Neural crest cell (in vitro differentiated cells): Measurements from ENCODE around the gene KBTBD13. TPM values are rescaled to one million over a fixed set of nuclear protein-coding genes. Genes with fewer than 3 reads are reported as not detected.

Experiments
- DNase-seq: peaks from one replicate; pipeline ENCODE4 v3.0.0; 2021; ENCODE audit warnings: low read depth, mixed read lengths, low spot score
- H3K27ac Mint-ChIP-seq: one replicate; pipeline ENCODE4 v1.8.0; 2021; ENCODE audit warnings: mild to moderate bottlenecking, mixed read lengths; ENCODE audit not compliant: unreplicated experiment
- H3K27me3 Mint-ChIP-seq: 2 replicates; pipeline ENCODE4 v1.8.0; 2021; ENCODE audit warnings: low read depth, mild to moderate bottlenecking, mixed read lengths
- H3K36me3 Mint-ChIP-seq: 2 replicates; pipeline ENCODE4 v1.8.0; 2021; ENCODE audit warnings: low read depth, mild to moderate bottlenecking, mixed read lengths
- H3K4me1 Mint-ChIP-seq: 2 replicates; pipeline ENCODE4 v1.8.0; 2021; ENCODE audit warnings: mixed read lengths
- H3K4me3 Mint-ChIP-seq: one replicate; pipeline ENCODE4 v1.8.0; 2021; ENCODE audit warnings: mild to moderate bottlenecking, mixed read lengths
- H3K9me3 Mint-ChIP-seq: 2 replicates; pipeline ENCODE4 v1.8.0; 2021; ENCODE audit warnings: mixed read lengths
- CTCF ChIP-seq: fragments of 200-600 bp; sonication (generic); conservative IDR thresholded peaks from 2 replicates; pipeline ENCODE4 v1.5.0; 2021; ENCODE audit warnings: antibody characterized with exemption, mild to moderate bottlenecking
- long read RNA-seq: library from polyadenylated mRNA; unstranded; transcript quantifications from one replicate; pipeline ENCODE4 v2.0.0, GENCODE V29; 2020
- total RNA-seq: library from RNA; stranded (reverse); gene quantifications from 2 replicates; pipeline ENCODE4 v1.2.1, GENCODE V29; 2021

The KBTBD13 gene
- not detected in 2 replicates for total RNA-seq
- long read RNA-seq: 0 reads

- no peak for DNase-seq
- no peak for TF ChIP-seq CTCF
- H3K4me3 Mint-ChIP-seq: no peak within 1 kb of the TSS
- no peaks in the 10 kb centered on the region for H3K9me3 Mint-ChIP-seq
- peaks cover 12% of the 10 kb centered on the region for H3K27me3 Mint-ChIP-seq
- H3K36me3 Mint-ChIP-seq: no peaks in the 10 kb centered on the region
- peak within 1 kb of the TSS; percentile 65 for H3K27ac Mint-ChIP-seq
- peaks cover 26% of the 10 kb centered on the region for H3K4me1 Mint-ChIP-seq
These were observed at the start of gene KBTBD13 for GRCh38 chr15:65076486-65077290. Gene KBTBD13 (plus strand): TSS chr15:65076746. CDS start chr15:65076816, 70 bp downstream.

GRCh38 chr15:65026756-65027155, 49.8 kb upstream of the KBTBD13 start:
- Mint-ChIP-seq H3K27me3 (peaks cover under 1% of the 10 kb centered on the region), H3K27ac (no peak overlapping the region), H3K36me3 (no peaks in the 10 kb centered on the region), H3K9me3 (no peaks in the 10 kb centered on the region), H3K4me1 (peaks cover 12% of the 10 kb centered on the region), H3K4me3 (peak overlapping the region; percentile 70)
- no peak for TF ChIP-seq CTCF
- DNase-seq: no peak

GRCh38 chr15:65027593-65027992, 49.0 kb upstream of the KBTBD13 start:
- Mint-ChIP-seq H3K4me1 (peaks cover 12% of the 10 kb centered on the region), H3K36me3 (no peaks in the 10 kb centered on the region), H3K9me3 (no peaks in the 10 kb centered on the region), H3K27ac (no peak overlapping the region), H3K4me3 (peak overlapping the region; percentile 88), H3K27me3 (peaks cover 5% of the 10 kb centered on the region)
- no peak for DNase-seq
- TF ChIP-seq CTCF: no peak

GRCh38 chr15:65028338-65028737, 48.2 kb upstream of the KBTBD13 start:
- H3K27ac Mint-ChIP-seq: no peak overlapping the region
- peaks cover 5% of the 10 kb centered on the region for H3K27me3 Mint-ChIP-seq
- no peak for DNase-seq

More at GRCh38 chr15:65028338-65028737, 48.2 kb upstream of the KBTBD13 start:
- Mint-ChIP-seq H3K4me3 (peak overlapping the region; percentile 88), H3K9me3 (no peaks in the 10 kb centered on the region), H3K36me3 (no peaks in the 10 kb centered on the region), H3K4me1 (peaks cover 16% of the 10 kb centered on the region)
- TF ChIP-seq CTCF: no peak
